Ishikawa (cell line): ENCODE measurements around the gene CCSER2.

Source experiments
- CEBPB ChIP-seq: IDR thresholded peaks from 2 replicates; pipeline ENCODE4 v1.6.1; 2012
- EP300 ChIP-seq: IDR thresholded peaks from 2 replicates; pipeline ENCODE4 v1.6.1; 2012; ENCODE audit warnings: borderline replicate concordance
- MAX ChIP-seq: IDR thresholded peaks from 2 replicates; pipeline ENCODE4 v1.6.1; 2012
- RAD21 ChIP-seq: IDR thresholded peaks from 2 replicates; pipeline ENCODE4 v1.6.1; 2012; ENCODE audit warnings: low read depth
- REST ChIP-seq: IDR thresholded peaks from 2 replicates; pipeline ENCODE4 v1.6.1; 2012; ENCODE audit warnings: low read depth, mild to moderate bottlenecking
- USF1 ChIP-seq: IDR thresholded peaks from 2 replicates; pipeline ENCODE4 v1.6.1; 2012
- YY1 ChIP-seq: IDR thresholded peaks from 2 replicates; pipeline ENCODE4 v1.6.1; 2012; ENCODE audit warnings: low read depth

GRCh38 chr10:84519235-84519634, 190.8 kb downstream of the CCSER2 start:
- no peak for TF ChIP-seq USF1
- no peak for TF ChIP-seq CEBPB
- no peak for TF ChIP-seq RAD21
- TF ChIP-seq YY1 = no peak
- TF ChIP-seq REST = no peak
- no peak for TF ChIP-seq EP300
- TF ChIP-seq MAX = no peak
